Globus pallidus (tissue), 1 donor: Measurements from ENCODE around the gene CHMP6.
"Not testable (repeated sequence)": the region's sequence is repeated elsewhere in the genome, so short reads cannot be mapped to it uniquely, and the experiment has no call there.

ENCODE experiments used
- DNase-seq: peaks from one replicate; pipeline ENCODE4 v3.0.0-alpha.2; 2015; ENCODE audit warnings: low spot score

CHMP6 gene

DNA sequence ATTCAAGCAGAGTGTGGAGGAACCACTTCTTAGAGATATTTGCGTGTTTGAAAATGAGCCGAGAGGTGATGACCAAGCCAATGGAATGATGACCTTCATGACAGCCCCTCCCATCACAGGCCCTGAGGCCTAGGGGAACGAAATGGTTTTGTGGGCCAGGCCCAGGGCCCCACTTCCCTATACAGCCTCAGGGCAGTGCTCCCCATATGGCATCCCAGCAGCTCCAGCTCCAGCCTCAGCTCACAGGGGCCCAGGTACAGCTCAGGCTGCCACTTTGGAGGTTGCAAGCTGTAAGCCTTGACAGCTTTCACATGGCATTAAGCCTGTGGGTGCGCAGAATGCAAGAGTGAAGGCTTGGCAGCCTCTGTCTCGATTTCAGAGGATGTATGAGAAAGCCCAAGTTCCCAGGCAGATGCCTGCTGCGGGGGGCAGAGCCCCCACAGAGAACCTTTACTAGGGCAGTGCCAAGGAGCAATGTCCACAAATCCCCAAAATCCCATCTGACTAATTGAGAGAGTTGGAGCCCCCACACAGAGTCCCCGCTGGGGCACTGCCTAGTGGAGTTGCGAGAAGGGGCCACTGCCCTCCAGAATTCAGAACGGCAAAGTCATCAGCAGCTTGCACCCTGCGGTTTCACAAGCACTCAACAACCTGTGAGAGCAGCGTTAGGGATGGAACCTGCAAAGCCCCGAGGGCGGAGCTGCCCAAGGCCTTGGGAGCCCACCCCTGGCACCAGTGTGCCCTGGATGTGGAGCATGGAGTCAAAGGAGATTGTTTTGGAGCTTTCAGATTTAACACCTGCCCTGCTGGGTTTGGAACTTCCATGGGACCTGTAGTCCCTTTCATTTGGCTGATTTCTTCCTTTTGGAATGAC, 21.2 kb downstream of the CHMP6 start:
- no peak for DNase-seq

- DNase-seq = no peak
Measured at GRCh38 chr17:81013642-81014041, 22.0 kb downstream of the CHMP6 start.

- DNase-seq = no peak
Measured at GRCh38 chr17:81015136-81015535, 23.5 kb downstream of the CHMP6 start.

DNA sequence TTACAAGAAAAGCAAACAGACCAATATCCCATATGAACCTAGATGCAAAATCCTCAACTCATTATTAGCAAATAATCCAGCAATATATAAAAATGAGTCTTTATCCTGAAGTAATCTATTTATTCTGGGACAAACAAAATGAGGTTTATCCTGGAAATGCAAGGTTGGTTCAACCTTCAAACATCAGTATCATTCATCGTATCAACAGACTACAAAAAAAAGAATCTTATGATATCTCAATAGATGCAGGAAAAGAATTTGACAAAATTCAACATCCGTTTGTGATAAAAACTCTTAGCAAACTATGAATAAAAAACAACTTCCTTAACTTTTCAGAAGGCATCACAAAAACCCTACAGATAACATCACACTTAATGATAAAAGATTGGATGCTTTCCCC, 24.9 kb downstream of the CHMP6 start:
- no peak for DNase-seq

DNA sequence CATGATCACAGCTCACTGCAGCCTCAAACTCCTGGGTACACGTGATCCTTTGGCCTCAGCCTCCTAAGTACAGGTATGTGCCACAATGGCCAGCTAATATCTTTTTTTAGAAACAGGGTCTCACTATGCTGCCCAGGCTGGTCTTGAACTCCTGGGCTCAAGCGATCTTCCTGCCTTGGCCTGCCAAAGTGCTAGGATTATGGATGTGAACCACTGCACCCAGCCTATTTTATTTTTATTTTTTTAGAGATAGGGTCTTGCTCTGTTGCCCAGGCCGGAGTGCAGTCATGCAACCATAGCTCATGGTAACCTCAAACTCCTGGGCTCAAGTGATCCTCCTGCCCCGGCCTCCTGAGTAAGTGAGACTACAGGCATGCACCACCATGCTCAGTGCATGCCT, 25.7 kb downstream of the CHMP6 start:
- DNase-seq = not testable (repeated sequence)

- DNase-seq = no peak
Measured at GRCh38 chr17:81018044-81018802, 26.6 kb downstream of the CHMP6 start.

GRCh38 chr17:81019563-81020442, 28.2 kb downstream of the CHMP6 start:
- no peak for DNase-seq

GRCh38 chr17:81020443-81020766, 28.8 kb downstream of the CHMP6 start:
- no peak for DNase-seq

DNA sequence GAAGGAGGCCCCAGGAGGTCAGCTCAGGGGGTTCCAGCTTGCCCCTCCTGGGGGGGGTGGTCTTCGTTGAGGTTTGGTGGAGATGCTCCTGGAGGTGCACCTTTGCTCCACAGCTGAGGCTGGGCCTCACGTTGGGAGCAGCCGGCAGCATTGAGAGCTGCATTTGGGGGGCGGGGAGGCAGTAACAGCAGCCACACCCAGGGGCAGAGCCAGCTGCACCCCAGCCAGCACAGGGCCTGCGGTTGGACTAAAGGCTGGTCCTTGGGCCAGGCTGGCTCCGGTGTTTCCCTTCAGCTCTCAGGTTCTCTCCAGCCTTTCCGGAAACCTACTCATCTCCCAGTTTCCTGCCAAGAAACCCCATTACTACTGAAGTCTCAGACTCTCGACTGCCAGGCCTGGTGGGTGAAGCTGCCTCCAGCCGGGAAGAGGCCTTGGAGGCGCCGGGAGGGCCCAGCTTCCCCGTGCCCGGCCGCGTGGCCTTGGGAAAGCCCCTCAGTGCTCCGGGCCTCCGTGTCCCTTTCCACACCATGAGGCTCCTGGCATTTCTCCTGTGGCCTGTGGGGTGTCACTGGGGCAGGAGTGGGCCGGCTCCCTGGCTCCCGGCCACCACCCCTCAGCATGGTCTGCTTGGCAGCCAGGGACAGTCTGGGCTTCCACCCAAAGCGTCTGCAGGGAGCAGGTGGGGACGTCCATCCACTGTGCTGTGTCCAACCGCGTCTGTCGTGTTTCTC, 29.3 kb downstream of the CHMP6 start:
- DNase-seq = no peak

GRCh38 chr17:81021531-81022343, 30.1 kb downstream of the CHMP6 start:
- DNase-seq = no peak

DNA sequence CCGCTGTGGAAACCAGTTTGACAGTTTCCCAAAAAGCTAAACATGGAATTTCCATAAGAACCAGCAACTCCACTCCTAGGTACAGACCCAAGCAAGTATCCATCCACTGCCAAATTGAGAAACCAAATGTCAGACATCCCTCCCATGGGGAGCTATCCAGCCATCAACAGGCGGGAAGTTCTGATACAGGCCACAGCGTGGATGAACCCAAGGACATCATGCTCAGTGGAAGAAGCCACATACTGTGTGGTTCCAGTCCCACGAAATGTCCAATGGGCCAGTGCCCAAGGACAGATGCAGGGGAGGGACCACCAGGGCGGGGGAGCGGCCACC, 30.7 kb downstream of the CHMP6 start:
- no peak for DNase-seq

DNA sequence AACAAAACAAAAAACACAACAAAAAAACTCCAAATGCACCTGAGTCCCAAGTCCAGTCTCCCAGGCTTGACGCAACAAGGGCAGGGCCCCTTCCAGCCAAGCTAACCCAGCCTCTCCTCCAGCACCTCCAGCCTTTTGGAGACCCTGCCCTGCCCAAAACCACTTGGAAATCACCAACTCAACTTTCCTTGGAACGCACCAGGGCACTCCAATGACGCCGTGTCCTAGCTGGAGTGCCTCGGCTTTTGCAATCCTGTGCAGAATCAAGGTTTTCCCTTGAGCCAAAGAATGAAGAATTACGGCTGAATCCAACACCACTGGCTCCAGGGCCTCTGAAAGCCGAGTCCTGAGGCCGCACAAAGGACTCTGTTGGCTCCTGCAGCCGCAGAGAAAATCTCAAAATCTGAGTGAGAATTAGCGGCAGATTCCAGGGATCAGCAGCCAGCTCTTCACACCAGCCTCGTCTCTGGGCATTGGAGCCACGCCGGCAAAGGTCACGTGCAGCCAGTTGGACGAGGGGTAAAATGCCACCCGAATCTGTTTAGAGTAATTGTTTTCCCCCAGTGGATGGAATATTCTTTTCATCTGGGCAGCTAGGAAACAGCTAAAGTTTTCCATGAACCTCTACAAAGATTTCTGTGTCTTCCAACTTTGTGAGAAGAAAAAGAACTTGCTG, 33.6 kb downstream of the CHMP6 start:
- peak; percentile 67 for DNase-seq

GRCh38 chr17:81025741-81026129, 34.1 kb downstream of the CHMP6 start:
- no peak for DNase-seq

DNA sequence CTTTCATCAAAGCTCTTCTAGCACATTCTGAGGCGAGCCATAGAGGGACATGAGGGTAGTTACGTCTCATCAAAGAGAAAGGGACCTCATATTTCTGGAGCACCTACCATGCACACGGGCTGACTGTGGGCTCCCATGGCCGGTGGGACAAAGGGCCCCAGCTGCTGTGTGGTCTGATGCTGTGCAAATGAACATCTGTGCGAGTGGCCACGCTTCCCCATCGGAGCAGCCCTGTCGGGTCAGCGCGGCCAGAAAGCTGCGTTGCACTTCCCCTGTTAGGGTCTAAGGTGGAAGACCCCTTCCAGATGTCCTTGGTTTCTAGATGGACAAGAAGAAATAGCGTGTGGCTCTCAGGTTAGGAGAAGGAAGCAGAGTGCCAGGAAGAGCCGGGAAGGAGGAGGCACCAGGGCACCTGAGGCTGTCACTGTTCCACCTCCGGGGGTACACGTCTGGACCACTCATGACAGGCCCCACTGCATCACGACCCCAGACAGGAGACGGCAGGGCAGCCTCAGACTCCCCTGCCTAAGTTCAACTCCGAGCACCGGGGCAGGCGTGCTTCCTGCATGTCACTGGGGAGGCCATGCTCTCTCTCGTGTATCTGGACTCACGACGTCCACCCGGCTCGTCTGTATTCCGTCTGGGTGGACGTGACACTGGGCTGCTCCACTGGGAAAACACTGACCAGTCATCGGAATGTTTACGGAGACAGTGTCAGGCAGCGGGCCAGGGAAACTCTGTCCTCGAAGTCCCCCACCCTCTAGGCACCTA, 34.8 kb downstream of the CHMP6 start:
- no peak for DNase-seq

GRCh38 chr17:81027038-81027437, 35.4 kb downstream of the CHMP6 start:
- no peak for DNase-seq

GRCh38 chr17:81027591-81028505, 36.2 kb downstream of the CHMP6 start:
- no peak for DNase-seq

GRCh38 chr17:81028506-81028858, 36.8 kb downstream of the CHMP6 start:
- no peak for DNase-seq

DNA sequence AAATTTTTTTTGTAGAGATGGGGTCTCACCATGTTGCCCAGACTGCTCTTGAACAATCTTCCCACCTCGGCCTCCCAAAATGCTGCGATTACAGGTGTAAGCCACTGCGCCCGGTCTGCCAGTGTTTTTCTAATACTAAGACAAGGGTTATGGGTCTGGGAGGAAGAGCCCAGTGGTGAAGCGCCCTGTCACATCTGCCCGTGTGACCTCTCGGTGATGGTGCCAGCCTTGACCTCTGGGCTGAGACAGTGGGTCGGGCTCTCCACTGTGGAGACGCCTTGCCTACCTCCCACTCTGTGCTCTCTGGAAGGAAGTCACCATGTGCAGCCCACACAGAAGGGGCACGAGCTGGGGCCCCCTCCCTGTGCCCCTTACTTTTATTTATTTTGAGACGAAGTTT, 38.2 kb downstream of the CHMP6 start:
- DNase-seq = no peak

DNA sequence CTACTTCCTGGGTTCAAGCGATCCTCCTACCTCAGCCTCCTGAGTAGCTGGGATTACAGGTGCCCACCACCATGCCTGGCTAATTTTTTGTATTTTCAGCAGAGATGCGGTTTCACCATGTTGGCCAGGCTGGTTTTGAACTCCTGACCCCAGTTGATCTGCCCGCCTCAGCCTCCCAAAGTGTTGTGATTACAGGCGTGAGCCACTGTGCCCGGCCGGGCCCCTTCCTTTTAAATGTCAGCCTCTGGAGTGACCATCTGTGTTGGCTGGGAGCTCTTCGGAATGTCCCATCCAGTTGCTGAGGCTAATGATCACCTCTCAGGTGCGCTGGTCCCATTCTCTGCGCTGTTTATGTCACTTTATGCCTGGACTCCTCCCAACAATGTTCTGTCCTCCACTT, 38.7 kb downstream of the CHMP6 start:
- DNase-seq = not testable (repeated sequence)
